K562 (cell line): Measurements from ENCODE around the gene CNDP1. TPM values are rescaled to one million over a fixed set of nuclear protein-coding genes. Genes with fewer than 3 reads are reported as not detected.

Experiments used
- CREB5 ChIP-seq: fragments of 250-450 bp; sonication (Bioruptor Pico); IDR thresholded peaks from 2 replicates; pipeline ENCODE4 v1.5.0; 2020; ENCODE audit warnings: mild to moderate bottlenecking
- FOXJ3 ChIP-seq: sonication (generic); formaldehyde crosslinking; IDR thresholded peaks from 2 replicates; pipeline ENCODE4 v1.4.0; 2020; ENCODE audit warnings: mild to moderate bottlenecking, missing genetic modification reagents
- MGA ChIP-seq: fragments of 450-650 bp; IDR thresholded peaks from 2 replicates; pipeline ENCODE4 v1.6.1; 2016; ENCODE audit warnings: mild to moderate bottlenecking, moderate library complexity
- polyA plus RNA-seq, 8 experiments: library from polyadenylated mRNA; depleted of rRNA in 4 of 8; stranded (reverse) in 5 of 8; unstranded in 3 of 8; fragments of >200 nt; fragmentation: Nextera tagmentation in 2 of 8; fragmentation: Illumina TruSeq in 1 of 8; extraction: Ambion mirVana in 2 of 8; extraction: Trizol in 1 of 8; gene quantifications; 2 replicates each; pipeline versions ENCODE4 v1.2.1 to v1.2.3, GENCODE V29; 2011 to 2014; ENCODE audit warnings: inconsistent platforms in 1 of 8, missing spikeins in 1 of 8
- total RNA-seq, 7 experiments: library from RNA; depleted of rRNA in 6 of 7; stranded (reverse); fragments of >200 nt in 6 of 7; fragmentation: Illumina TruSeq in 2 of 7; extraction: Trizol in 2 of 7; gene quantifications; 2 replicates each; pipeline versions ENCODE4 v1.2.1 to v1.2.3, GENCODE V29; 2011 to 2021; ENCODE audit warnings: low replicate concordance in 1 of 7

The CNDP1 gene
- total and polyA plus RNA-seq, 9 of the 15 experiments (the other 6 are each of a cell fraction or from before 2014, with no cell fraction given): not detected

- TF ChIP-seq FOXJ3 (CRISPR knock-in tag) (no peak), MGA (no peak), CREB5 (CRISPR knock-in tag) (no peak)
Measured at GRCh38 chr18:74562131-74562730, 27.9 kb downstream of the CNDP1 start (continued).
